ENCODE measurements around the gene CD7.

CD7 gene

DNA sequence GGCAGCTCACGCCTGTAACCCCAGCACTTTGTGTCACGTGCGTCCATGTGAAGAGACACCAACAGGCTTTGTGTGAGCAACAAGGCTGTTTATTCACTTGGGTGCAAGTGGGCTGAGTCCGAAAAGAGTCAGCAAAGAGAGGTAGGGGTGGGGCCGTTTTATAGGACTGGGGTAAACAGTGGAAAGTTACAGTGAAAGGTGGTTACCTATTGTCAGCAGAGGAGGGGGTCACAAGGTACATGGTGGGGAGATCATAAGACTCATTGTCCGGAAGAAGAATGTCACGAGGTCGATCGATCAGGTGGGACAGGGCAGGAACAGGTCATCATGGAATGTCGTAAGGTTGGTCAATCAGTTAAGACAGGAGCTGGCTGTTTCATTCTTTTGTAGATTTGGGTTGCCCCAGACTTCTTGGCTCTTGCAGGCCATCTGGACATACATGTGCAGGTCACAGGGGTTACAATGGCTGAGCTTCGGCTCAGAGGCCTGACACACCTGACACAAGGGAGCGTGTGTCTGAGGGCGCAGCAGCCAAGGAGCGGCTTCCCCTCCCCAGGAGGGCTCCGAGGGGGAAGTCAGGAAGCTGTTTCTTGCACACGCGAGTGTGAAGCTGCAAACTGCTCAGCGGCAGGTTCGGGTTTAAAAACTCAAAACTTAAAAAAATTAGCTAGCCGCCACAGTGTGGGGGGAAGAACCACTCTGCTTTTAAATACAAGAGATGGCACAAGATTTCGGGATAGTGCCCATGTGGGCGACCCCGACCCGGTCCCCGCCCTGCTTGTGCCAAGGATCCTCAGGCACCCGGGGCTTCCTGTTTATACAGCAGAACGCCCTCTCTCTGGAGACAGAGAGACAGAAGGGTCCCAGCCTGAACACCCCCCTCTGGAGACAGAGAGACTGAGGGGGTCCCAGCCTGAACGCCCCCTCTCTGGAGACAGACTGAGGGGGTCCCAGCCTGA is 29.2 kb upstream of the CD7 start:
- DNase-seq, result no peak

DNA sequence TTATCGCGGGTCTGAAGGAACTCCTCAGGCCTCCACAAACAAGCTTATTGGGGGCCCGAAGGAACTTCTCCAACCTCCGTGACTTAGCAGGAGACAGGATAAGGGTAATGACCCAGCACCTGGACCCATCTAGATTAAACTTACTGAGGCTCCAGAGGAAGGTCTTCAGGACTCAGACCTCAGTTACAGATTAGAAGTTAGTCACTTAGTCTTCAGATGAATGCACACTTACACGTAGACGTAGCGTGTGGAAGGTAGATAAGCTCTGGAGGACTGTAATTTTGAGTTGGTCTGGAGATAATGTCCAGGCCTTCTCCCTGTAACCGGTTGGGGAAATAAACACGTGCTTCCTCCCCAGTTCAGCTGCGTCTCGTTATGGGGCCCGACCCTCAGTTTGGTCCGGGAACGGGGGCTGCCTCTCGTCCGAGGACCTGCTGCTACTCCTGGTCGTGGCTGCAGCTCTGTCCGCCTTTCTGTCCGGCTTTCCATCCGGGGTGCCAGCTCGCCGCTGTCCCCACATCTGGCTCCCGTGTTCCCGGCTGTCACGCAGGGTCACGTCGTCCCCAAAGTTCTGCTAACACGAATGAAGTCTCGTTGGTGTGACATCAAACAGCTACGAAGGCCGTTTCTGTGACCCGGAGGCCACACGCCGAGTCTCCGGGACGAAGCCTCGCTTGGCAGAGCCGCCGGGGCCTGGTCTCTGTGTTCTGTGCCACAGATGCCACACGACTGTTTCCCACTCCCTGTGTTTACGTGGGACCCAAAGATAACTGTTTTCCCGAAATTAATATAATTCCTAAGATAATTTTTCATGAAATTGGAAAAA is 28.0 kb upstream of the CD7 start:
- DNase-seq, result no peak

DNA sequence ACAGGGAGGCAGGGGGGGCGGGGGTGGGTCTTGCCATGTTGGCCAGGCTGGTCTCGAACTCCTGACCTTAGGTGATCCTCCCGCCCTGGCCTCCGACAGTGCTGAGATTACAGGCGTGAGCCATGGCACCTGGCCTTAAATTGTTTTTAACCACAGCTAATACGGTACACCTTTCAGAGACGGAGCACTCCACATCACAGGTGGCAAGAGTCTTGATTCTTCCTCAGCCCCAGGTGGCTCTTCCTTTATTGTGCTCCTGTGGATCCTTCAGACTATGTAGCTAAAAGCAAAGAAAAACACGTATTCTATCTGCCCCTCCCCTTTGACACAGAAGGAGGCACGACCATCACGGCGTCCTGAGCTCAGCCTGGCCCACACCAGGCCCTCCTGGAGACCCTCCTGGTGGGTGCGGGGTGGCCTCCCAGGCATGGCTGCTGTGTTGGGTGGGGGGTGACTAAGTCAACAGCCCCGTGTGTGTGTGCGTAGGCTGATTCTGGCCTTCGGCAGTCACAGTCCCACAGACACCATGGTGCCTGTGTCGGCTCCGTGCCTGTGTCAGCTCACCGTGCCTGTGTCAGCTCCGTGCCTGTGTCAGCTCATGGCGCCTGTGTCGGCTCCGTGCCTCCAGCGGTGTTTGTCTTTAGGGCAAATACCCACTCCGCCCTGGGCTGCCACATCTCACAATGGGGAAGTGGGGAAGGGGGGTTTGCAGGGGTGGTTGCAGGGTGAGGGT is 26.9 kb upstream of the CD7 start:
- no peak for DNase-seq

DNA sequence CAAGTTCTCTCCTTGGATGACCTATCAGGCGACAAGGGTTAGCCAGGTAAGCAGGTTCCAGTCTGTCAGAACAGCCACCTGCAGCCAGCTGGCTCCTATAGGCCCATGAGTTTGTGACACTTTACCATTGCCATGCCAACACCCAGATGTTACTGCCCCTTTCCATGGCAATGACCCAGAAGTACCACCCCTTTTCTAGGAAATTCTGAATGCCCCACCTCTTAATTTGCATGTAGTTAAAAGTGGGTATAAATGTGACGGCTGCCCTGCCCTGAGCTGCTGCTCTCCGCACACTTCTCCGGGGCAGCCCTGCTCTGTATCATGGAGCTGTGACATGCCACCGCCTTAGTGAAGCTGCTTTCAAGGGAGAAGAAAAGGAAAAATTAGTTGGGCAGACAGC is 26.2 kb upstream of the CD7 start:
- no peak for DNase-seq

DNA sequence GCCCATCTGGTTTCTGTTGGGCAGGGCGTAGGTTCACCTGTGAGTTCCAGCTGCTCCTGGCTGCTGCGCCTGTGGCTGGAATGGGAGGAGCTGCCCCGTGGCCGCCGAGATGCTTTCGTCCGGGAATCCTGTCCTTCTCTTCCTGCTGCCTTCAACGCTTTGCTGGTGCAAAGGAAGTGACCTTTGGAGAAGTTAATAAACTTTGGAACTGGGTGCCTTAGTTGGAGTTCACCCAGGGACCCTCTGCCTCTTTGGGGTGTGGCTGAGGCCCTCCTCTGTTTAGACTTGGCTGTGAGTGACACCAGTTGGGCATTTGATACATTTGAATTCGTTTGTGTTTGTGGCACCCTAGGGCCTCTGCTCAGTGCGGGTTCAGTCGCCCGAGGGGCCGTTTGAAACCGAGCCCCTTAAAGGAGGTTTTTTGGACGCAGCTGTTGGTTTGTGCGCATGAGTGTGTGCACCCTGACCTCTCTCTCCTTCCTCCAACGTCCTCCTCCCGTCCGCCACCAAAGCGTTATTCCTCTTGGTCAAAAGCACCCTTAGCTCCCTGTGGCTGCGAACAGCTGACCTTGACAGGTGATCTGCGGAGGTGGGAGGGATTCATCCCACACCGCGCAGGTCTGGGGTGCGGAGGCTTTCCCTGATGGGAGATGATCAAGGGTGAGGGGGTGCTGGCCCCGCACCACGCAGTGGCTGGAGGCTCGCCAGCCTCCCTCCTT is 25.1 kb upstream of the CD7 start:
- DNase-seq, result no peak

DNA sequence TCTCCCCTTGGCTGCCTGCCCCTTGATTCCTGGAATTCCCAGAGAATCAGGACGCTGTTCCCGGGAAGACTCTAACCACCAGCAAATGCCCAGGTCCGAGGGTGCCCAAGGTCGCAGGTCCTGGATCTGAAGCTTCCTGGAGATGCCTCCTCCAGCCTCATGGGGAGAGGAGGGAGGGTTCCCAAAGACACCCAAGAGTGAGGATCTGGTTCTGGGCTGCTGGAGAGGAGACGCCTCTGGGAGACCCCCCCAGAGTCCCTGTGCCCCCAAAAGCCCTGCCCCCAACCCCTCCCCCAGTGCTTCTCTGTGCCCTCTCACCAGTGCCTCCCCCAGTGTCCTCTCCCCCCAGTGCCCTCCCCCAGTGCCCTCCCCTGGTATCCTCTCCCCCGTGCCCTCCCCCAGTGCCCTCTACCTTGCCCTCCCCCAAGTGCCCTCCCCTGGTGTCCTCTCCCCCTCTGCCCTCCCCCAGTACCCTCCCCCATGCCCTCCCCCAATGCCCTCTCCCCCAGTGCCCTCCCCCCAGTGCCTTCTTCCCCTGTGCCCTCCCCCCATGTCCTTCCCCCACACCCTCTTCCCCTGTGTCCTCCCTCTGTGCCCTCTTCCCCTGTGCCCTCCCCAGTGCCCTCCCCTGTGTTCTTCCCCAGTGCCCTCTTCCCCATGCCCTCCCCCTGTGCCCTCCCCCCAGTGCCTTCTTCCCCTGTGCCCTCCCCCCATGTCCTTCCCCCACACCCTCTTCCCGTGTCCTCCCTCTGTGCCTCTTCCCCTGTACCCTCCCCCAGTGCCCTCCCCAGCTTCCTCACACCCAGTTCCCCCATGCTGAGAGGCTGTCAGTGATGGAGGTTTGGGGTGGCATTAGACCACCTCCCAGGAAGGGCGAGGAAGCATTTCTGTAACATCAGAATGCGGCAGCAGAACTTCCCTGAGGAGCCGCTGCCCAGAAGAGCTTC is 22.5 kb upstream of the CD7 start:
- no peak for DNase-seq

DNA sequence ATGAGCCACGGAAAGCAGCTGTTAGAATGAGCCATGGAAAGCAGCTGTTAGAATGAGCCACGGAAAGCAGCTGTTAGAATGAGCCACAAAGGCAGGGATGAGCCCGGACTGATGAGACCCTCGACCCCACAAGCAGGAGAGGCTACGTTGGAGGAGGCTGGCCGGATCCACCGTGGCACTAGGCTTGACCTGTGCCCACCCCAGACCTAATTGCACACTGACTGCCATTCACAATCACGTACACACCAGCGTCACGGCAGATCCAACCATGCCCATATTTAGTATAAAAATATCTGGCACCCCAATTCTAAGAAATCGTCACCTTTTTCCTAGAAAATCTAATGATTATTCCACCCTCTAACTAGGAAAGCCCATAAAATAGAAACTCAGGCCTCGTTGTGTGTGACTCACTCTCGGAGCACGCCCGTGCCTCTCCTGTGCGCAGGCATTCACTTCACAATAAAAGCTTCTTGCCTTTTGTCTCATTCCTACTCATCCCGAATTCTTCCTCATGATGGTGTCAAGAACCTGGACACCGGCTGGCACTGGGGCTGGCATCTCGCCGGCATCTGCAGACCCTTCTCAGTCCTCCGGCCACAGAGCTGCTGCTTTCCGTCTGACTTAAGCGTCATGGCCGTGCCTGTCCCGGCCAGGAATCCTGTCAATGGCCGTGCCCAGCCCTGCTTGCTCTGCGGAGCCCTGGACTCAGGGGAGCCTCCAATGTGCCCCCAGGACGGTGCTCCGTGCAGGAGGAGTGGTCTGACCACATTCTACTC is 21.6 kb upstream of the CD7 start:
- no peak for DNase-seq

DNA sequence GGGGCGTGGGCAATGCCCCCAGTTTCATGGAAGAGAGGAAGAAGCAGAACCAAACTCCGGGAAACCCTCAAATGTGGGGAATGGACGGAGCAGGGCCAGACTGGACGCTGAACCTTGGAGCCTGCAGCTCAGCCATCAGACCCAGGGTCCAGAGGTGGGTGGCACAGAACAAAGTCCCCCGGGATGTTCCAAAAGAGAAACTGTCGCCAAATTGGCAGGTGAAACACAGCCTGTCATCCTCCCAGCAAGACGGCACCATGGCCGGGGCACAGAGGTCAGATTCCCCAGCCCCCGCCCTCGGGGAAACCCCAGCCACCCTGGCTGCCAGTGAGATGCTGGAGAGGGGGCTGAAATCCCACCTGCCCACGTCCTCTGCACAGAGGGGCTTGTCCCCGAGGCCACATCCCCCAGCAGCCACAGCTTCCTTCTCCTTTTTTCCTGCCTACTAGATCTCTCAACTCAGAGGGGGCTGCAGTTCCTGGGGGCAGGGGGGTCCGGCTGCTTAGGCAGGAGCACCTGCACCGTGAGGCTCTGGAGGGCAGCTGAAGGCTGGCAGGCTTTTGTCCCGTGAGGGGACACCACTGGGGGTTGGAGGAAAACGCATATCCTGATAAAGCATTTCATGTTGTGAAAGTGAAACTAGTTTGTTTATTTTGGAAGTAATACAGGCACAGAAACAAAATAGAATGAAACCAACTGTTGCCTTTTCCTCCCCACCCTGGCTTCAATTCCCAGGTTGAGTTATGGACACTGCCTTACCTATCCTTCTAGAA is 17.4 kb upstream of the CD7 start:
- no peak for DNase-seq

DNA sequence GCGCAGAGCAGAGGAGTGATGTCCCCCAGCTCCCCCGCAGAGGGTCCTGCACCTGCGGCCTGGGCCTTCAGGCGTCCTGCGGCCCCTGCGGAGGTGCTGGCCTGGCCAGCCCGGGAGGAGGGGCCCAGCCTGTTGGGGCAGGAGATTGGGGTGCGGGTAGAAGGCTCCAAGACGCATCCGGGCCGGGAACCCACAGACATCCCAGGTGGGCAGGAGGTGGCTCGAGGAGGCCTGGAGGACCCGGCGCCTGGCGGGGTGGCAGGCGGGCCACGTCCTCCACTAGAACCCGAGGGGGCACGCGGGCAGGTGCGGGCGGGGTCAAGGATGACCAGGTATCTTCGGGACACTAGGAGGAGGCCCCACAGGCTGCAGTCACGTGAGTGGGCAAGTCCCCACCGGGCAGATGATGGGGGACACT is 16.8 kb upstream of the CD7 start:
- DNase-seq, result no peak

DNA sequence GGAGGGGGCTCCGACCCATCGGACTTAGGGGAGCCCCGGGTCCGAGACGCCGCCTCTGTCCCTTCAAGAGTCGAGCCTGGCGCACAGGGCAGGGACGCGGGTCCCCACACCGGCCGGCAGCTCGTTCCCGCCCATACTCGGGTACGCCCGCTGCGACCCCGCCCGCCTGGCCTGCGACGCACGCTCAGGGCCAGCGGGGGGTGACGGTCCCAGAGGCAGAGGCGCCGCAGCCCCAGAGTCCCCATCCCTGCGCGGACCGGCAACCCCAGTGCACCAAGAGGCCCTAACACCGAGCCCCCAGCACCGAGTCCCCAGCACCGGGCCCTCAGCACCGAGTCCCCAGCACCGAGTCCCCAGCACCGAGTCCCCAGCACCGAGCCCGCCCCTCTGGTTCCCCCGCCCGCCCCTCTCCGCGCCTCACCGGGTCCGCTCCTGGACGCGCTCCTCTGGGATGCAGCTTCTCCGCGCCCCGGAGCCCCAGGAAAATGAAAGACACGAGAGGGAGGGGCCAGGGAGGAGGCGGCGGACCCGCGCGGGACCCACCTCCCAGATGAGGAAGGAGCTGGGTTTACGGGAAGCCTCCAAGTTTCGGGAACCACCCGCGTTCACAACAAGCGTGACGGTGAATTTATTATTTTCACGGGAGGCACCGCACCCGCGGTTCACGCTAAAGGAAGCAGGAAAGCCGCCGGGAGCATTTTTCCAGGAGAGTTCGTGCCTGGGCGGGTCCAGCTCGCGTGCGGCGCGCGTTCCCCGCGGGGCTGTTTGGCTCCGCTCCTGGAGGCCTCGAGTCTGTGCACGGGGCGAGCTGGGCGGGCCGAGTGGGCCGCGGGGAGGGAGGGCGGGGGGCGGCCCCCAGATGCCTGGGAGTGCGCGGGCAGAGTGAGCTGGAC is 16.1 kb upstream of the CD7 start, which contains the start of gene SECTM1:
Gene SECTM1 (minus strand): TSS at position 488 of the 893 bp plus-strand sequence. CDS start 6,526 bp downstream, outside the sequence.
- DNase-seq, result no peak

DNA sequence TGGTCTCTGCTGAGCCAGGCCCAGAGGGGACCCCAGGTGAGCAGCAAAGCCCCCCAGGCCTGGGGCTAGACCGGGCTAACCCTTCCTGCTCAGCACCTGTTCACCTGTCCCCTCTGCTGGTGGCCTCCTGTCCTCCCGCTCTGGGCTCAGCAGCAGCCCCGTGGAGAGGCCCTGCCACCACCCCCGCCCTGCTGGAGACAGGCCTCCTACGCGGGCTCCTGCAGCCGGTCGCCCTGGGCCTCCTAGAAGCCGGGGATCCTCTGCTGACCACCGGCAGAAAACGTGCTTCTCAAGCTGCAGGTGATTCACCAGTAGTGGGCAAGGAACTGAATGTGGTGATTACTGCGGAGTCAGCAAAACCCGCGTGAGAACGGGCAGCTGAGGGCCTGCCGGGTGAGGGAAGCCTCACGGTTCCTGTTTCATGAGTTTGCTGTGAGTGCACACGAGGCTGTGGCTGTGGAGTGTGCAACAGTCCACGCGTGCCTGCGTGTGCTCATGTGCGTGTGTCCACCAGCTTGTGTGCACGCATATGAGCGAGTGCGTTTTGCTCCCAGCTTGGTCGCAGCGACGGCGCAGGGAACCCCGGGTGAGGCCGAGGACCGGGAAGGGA is 15.4 kb upstream of the CD7 start:
- DNase-seq, result no peak

DNA sequence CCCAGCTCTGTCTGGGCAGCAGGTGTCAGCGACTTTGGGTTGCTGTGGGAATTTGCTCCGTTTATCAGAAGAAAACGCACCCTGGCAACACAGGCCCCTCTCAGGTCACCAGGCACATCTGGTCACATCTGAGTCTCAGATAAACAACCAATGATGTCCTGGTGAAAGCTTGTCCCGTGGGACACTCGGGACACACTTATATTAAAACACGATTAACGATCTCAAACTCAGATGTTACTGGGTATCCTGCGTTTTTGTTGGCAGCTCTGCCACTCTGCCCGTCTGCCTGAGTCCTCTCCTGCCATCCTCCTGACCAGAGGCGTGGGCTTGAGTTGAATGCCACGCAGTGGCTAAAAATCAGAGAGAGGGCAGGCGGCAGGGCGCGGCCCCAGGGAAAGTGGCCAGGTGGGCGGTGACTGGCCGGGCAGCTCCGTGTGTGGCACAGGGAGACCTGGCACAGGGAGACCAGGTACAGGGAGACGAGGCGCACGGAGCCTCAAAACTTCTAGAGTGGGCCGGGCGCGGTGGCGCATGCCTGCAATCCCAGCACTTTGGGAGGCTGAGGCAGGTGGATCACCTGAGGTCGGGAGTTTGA is 14.0 kb upstream of the CD7 start:
- DNase-seq, result no peak

DNA sequence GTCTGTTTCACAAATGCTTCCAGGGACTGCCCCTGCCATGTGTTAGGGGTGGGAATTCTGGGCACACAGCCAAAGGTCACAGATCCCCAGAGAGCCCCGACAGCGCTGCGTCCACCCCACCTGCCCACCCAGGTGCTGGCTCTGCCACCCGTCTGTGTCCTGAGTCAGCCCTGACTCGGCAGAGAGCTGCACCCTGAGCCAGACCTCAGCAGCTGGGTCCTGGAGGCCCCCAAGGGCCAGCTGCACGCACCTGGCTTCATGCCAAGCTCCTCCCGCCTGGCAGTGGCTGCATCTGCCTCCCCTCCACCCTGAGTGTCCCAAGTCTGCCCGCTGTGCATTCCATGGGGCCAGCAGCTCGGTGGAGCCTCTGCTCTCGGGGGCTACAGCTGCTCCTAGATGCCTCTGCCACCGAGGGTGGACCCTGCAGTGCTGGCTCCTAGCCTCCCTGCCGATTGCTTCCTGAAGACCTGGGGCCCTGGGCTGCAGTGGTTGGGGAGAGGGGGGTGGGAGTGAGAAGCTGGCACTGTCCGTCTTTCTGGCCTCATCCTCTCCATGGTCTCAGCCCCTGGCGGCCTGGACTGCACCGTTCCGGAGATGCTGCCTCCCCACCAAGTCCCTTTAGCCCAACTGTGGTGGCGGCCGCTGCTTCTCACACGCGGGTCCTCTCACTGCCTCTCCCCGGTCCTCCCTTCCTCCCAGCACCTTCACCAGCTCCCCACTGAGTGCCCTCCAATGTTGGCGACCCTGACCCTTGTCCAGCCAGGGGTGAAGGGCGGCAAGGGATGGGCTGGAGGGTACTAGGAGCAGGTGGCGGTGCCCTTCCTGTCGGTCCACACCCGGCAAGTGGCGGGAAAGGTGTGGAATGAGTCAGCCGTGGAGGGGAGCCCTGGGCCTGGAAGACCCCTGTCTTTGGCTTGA is 13.2 kb upstream of the CD7 start:
- DNase-seq, result no peak

DNA sequence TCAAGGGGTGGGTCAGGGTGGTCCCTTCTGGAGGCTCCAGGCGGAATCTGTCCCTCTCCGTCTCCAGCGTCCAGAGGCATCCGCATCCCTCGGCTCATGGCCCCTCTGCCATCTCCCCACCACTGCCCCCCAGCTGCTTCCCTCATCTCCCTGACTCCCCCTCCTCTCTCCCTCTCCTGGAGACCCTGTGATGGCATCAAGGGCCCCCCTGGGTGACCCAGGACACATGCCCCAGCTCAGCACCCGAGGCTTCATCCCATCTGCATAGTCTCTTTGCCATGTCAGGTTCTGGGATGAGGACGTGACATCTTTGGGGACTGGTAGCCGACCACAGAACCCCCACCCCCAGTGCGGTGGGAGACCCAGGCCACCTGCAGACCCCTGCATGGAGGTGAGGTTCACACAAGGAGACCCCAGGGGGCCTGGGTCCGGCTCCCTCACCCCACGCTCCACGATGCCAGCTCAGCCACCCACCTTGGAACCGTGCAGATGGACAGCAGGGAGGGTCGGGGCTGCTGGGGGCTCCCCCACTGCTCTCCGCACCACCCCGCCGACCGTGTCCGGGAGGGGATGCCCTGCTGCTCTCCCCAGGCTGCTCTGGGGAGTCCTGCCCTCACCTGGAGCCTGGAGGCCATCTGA is 12.4 kb upstream of the CD7 start:
- DNase-seq, result no peak

DNA sequence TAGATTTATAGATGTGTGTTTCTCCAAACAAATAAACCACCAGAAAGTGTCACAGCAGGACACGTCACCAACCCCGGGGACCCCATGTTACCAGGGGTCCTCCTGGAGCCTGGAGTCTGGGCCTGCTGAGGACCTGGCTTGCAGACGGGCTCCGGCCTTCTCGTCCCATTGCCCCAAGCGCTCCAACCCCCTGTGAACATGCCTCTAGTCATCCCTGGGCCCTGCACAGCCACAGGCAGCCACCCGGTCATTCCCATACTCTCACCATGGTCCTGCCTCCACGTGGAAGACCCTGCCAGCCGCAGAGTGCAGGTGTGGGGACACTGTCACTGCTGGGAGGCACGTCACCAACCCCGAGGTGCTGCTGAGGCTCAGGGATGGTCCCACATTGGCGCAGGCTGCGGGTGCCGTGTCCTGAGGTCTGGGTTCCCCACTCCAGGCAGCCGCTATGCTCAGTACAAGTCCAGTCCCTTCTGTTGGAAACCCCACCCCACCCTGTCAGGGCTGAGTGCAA is 11.6 kb upstream of the CD7 start:
- DNase-seq, result no peak
